Suppressor macrophage treated with lipopolysaccharide for 4 hours (primary cell): ENCODE results near the gene BTD.
A peak's percentile ranks its signal among the peaks of the same experiment; 100 is the strongest.

Experiments used
- DNase-seq: peaks from one replicate; pipeline ENCODE4 v3.0.0-alpha.2; 2020

Gene BTD

DNA sequence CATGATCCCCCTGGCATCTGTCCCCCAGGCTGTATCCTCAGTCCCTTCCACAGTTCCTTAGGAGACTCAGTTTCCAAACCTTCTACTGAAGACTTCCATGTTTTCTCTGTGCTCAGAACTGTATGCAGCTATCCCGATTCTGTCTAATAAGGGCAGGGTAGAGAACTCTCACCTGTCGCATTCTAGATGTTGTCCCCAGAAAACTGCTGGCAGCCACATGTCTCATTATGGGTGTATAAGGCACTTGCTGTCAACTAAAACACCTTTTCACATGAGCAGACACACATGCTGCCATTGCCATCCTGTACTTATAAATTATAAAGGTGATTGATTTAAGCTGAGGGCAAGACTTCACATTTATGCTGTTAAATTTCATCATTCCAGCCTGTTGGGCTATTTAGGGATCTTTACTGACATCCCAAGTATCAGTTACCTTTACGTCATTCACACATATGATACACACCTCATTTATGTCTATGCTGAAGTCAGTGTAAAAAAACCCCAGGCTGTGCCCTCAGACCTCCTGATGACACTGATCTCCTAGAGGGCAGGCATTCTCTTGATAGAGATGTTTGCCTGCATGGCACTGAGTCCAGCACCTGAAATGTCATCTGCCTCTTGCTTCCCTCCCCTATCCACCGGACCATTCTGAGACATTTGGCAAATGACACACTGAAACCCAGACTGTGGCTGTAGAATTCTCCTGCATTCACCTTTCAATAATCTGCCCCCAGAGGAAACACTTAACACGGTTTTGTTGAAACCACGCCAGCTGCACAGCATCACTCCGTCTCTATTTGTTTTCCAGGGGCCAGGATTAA lies 35.8 kb downstream of the BTD start:
- DNase-seq: no peak

DNA sequence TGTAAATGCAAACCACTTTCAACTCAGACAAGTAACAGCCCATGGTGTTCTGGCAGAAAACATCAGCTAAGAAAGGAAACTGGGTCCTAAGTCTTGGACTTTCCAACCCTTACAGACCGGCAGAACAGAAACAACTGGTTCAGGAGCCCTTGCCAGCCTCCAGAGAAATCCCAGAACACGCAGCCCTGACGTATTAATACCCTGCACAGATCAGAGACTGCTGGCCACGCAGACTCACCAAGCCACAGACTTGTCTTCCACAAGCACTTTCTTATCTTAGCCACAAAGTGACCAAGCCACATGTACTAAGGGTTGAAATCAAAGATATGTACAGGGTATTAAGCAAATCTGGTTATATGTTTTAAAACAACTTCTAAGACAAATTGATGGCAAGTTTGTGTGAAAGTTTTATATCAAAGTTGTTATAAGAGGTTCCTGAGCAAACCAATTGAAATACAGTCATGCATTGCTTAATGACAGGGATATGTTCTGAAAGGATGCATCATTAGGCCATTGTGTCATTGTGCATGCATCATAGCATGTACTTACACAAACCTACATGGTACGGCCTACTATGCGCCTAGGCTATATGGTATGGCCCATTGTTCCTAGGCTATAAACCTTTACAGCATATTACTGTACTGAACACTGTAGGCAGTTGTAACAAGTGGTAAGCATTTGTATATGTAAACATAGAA lies 36.8 kb downstream of the BTD start:
- DNase-seq: peak; percentile 16

DNA sequence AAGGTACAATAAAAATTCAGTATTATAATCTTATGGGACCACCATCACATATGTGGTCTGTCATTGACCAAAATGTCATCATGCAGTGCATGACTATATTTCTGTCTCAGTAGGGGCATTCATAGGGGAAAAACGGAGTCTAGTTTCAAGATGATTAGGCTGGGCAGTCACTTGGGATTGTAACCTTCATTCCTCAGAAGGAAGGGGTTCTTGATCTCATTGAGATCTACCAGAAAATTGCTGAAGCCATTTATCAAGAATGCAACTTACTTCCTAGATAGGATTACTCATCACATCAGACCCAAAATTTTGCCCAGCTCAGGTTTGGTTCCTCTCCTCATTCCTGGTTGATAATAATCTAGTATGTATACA lies 37.3 kb downstream of the BTD start:
- DNase-seq: peak; percentile 29

DNA sequence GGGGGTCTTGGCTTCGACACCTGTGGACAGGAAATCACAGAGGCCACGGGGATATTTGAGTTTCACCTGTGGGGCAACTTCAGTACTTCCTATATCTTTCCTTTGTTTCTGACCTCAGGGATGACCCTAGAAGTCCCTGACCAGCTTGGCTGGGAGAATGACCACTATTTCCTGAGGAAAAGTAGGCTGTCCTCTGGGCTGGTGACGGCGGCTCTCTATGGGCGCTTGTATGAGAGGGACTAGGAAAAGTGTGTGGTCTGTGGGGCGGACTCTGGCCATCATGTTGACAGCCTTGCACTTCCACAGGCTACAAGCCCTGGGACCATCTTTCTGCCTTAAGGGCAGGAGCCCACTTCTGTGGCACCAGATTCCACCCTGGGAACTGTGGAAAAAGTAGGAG lies 43.7 kb downstream of the BTD start:
- DNase-seq: no peak

DNA sequence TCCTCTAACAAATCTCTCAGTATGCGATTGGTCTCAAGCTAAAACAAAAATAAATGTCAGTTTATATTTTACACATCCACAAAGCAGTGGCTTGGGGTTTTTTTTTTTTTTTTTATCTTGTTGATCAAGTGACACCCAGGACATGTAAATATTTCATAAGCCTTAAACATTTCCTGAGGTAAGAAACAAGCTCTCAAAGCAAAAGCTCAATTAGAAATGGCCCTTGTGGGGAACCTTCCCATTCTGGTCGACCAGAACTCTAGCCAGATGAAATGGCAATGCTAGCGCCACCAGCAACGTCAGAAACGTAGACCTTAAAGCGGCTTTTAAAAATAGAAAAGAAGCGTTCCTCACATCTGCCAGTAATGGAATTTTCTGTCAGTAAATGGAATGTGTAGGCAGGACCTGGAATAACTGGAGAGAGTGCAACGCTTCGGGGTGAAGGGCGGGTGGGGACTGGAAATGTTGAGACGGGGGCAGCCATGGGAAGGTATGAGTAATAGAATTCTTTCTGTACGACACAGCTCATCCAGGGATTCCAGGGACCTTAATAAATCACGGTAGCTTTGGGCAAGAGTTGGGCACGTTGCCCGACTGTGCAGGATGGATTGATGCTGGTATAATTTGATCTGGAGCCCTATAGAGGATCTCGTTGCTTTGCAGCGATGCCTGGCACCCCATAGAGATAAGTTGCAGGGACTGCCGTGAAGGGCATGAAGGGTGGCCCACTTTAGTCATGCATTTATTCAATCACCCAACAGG lies 44.4 kb downstream of the BTD start:
- DNase-seq: no peak

DNA sequence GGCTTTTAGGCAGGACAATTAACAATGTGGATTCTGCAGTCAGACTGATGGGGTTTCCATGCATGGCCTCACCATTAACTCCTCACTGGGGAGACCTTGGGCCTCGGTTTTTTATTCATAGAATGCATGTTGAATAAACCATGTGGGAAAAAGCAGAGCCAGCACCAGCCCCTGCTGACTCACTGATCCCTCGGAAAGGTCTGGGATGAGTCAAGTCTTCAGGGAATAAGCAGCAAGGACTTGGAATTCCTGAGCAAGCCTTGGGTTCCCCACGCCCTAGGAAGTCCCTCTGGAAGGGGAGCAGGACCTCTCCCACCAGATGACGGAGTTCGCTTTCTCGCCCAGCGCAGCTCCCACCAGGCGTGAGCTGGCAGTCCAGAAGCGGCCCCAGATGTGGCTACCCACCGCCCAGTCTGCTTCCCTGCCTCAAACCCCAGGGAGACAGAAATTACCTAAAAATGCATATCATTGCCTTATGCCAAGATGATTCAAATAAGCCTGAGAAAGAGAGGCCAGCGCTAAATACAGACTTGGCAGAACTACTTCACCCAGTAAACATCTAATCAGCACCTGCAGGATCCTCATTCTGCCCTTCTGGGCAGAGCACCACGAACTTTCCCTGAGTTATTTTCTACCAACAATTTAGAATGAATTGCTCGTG lies 45.4 kb downstream of the BTD start:
- DNase-seq: no peak

DNA sequence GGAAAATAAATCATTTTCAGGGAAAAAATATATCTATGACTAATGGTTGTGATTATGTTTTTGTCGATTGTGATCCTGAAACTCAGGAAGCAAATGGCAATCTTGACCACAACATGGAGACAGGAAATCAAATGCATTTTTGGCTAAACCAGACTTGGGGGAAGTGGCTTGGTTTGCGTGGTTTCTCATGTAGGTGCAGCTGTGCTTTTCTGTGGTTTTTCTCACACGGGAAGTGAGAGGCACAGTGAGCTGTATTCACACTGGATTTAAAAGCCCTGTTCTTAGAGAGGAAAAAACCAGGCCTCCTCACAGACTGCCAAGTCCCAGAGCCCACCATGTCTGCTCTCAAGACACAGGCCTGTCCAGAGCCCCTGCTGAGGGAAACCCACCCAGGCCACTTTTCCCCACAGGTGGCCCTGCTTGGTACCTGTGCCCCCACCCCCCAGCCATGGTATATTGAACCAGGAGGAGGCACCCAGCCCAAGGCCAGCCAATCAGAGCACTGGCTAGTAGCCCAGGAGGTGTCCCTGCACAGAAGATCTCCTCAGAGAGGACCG lies 46.1 kb downstream of the BTD start:
- DNase-seq: peak; percentile 65

DNA sequence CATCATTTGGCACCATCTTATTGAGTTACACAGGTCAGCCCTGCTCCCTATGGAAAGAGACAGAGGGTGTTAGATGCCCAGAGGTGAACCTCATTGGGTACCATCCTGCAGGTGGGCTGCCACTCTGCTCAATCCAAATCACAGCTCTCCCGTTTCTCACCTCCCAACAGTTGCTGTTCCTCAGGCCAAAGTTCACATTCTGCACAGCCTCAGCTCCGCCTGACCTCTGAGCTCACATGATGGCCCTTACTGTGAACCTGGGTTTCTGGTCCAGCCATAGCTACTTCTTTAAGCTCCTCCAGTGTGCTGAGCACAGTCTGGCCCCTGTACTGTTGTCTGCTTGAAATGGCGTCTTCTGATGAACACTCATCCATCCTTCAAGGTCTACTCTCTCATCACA lies 47.8 kb downstream of the BTD start:
- no peak for DNase-seq

DNA sequence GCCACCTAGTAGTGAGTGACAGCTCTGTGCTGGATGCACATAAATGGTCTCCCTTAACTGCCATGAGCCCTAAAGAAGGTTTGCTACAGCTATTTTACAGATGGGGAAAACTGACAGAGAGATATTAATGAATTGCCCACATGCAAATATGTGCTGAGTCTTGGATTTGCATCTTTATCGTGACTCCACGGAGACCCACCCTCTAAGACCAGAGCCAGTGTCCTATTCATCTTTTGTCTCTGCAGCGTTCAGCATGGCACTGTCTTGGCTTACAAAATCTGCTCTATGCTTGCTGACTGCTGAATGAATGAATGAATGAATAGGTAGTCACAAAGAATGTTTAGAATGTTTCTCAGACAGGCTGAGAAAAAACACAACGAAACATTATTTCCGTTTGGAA lies 48.3 kb downstream of the BTD start:
- no peak for DNase-seq

DNA sequence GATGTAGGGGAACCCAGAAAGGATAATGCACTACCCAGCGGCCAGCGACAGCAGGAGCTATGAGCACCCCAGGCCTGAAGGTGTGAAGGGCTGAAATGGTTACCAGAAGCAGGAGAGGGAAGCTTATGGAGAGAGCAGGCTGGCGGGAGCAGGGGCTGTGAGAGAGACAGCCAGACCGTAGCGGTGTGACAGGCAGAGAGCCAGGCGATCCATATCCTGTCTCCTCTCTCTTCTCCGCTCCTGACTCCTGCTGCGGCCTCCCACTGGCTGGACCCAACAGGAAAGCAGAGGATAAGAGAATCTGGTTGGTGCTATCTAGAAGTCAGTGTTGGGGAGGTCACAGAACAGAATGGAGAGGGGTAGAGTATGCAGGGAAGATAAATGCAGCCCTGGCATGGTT lies 49.9 kb downstream of the BTD start:
- no peak for DNase-seq

DNA sequence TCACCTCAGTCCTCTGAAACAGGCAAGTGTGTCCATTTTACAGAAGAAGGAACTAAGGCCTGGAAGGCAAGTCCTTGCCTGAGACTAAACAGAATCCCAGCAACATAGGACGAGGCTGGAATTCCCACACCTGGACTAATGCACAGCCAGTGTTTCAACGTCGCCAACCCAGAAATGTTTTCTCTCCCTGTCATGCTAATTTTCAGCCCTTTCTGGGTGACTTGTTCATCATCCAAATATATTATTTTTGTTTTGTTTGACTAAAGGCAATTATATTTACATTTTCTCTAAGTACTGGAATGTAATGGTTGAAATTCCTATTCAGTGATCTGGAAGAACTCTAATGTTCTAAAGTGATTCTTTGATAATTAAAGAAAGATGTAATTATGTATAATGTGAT lies 51.8 kb downstream of the BTD start:
- DNase-seq: no peak

DNA sequence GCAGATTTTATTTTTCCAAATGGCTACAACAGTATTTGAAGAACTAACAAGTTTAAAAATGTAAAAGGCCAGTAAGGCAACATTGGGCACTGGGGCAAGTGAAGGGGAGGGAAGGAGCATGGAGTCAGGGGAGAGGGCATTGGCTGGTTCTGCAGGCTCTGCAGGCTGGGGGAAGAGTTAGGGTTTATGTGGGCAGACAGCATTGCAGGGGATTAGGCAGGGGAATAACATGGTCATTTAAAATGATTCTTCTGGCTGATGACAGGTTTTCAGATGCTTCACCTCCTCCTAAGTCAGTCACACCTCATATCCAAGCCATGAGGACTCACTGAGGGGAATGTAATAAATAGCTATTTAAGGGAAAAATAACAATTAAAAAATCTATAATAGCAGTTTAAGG lies 52.6 kb downstream of the BTD start:
- no peak for DNase-seq

DNA sequence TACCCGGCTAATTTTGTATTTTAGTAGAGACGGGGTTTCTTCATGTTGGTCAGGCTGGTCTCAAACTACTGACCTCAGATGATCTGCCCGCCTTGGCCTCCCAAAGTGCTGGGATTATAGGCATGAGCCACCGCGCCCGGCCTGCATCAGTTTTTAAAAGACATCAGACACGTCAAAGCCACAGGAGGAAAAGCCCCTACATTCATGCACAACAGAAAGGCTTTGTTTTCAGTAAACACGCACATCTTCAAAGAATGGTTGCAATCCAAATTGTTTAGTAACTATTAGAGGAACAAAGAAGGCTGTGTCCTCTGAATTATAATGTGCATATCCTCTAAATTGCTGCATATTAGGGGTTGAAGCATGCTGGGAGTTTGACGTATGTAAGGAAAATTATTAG lies 53.3 kb downstream of the BTD start:
- no peak for DNase-seq

DNA sequence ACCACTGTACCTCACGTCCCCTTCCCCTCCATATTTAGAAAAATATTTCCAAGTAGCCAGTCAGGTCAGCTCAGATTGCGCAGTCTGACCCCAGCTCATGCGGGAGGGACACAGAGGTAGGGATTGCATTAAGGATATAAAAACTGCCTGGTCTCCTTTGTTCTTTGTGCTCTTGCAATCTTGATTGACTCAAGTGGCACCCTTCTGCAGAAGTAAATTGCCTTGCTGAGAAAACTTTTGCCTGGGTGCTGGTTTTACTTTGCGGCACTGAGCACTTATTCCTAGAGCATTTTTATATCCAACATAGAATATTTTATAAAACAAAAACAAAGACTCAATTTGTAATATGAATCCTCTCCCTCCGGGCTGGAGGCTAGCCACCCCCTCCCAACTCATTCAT lies 54.8 kb downstream of the BTD start:
- no peak for DNase-seq

DNA sequence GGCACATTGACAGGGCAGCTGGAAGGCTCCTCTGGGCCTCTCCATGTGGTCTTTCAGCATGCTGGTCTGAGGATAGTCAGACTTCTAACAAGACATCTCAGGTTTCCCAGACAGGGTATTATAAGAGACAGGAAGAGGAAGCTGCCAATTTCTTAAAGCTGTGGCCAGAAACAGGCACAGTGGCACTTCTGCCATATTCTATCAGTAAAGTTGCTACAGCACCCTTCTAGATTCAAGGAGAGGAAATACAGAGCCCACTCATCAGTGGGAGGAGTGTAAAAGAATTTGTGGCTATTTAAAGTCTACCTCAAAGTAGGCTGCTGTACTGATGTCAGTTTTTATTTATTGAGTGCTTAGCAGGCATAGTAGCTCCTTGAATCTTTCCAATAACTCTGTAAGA lies 55.5 kb downstream of the BTD start:
- no peak for DNase-seq

DNA sequence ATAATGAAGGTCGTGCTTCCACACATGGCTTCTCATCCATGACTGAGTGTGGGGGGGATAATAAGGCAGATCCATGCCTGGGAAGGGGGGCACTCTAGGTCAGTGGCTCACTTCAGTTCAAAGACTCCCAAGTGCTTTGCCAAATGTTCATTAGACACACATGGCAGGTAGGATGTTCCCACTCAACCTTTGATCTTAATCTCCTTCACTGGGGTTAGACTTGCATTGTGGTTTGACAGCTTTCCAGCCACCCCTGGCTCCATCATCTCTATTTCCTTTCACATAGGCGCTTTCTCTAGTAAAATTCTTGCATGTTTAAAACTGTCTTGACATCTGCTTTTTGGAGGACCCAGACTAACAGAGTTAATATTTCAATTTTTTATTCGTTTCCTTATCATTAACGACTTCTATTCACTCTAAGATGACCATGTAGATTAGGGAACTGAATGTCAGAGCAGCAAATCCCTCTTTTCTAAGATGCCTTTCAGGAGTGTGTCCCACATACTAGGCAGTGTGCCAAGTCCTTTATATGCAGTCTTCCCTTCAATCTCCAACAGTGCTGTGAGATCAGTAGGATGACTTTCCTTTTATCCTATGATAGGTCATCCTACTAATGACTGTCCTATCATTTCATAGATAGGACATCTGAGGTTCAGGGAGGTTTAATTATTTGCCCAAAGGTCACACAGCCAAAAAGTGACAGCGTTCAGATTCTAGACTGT lies 57.9 kb downstream of the BTD start:
- no peak for DNase-seq

DNA sequence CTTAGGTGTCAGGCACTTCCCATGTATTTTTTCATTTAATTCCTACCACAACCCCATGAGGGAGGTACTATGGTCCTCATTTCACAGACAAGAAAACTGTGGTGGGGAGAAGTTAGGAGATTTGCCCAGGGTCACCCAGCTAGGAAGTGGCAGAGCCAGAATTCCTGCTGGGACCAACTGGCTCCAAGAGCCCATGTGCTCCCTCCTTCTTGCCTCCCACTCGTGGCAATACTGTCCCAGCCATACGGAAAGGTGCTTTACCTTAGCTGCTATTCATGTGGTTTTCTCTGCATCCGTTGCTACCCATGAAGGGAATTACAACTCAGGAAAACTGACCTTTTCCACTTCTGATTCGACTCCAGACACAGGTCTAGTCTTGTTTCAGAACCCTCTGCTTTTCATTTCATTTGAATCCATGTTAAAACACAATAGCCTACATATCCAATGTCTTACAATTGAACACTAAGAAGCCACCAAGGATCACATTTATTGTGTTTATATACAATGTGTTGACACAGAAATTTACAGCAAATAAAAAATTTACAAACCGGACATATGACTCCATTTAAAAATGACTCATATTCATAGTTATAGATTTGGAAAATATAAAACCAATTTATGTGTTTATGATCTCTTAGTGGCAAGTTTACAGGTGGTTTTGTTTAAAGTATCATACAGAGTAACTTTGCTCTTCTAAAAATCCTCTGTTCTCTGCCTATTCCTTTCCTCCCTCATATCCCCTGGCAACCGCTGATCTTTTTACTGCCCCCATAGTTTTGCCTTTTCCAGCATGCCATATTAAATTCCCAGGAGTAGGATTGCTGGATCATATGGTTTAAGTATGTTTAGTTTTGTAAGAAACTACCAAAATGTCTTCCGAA lies 58.8 kb downstream of the BTD start:
- DNase-seq: no peak

DNA sequence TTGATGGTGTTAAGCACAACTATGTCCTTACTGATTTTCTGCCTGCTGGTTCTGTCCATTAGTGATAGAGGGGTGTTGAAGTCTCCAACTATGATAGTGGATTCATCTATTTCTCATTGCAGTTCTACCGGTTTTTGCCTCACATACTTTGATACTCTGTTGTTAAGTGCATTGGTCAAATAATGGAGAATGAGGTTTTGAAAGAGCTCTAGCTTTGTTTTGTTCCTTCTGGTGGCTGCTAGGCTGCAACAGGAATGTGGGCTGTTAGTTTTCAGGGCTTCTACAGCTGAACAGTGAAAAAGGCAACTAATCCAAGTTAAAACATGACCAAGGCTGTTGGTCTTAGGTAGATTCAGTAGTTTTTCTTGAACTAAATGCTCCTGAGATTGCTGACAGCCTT lies 62.6 kb downstream of the BTD start:
- no peak for DNase-seq

DNA sequence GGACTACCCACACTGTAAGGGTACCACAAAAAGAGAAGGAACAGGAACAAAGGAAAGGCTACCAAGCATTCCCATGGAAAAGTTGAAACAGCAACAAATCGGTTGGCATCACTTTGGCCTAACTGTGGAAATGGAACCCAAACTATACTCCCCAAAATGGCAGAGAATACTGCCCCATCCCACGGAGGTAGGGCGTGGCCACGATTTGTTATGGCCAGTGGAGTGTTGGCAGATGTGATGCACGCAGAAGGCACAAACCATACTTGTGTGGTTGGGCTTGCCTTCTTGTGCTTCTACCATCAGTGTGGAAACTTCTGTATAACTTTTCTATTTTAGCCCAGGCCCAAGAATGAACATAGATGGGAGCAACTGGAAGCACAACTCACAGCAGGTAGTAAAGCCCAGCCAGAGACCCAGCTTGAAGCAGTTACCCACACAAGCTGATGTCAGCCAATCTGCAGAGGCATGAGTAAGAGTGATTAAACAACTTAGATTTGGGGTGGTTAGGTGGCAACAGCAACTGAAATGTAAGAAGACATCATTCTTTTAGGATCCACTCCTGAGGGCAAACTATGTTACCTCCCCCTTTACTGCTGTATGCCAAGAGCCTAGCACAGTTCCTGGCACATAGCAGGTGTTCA lies 64.1 kb downstream of the BTD start:
- no peak for DNase-seq

DNA sequence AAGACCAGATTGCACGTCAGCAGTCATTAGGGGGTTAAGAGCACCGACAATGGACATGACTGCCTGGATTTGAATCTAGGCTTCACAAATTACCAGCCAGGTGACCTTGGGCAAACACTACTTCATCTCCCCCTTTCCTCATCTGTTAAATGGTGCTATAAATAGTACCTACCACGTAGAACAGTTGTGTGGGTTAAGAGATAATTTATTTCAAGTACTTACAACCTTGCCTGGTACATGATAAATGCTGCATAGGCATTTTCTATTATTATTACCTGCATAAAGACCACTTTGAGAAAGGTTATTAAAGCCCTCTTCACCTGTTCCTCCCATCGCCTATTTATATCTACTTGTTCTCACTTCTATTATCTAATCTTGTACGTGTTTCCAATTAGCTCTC lies 64.7 kb downstream of the BTD start:
- no peak for DNase-seq

DNA sequence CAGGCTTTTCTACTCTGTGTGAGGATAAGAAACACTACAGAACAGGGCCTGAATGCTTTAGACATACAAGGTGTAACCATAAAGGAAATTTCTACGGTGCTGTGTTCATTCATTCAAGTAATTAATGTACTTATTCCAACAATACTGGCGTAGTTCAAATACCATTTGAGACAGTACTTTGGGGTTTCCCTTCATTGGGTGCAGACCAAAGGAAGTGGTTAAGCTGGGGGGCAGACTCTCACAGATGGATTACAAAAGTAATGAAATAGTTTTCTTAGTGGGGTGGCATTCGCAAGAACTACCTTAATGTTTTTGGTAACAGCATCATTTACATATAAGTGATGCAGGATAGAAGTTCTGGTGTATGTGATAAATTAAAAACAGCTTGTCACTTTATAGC lies 65.9 kb downstream of the BTD start:
- DNase-seq: no peak
